MM.1S (cell line): ENCODE data around the gene RPTOR.

Experiments
- DNase-seq: peaks from one replicate; pipeline ENCODE4 v3.0.0-alpha.2; 2015
- H2AFZ ChIP-seq: fragments of 300-600 bp; sonication (generic); 2 replicates; pipeline ENCODE4 v1.6.0; 2016; ENCODE audit warnings: antibody characterized with exemption, low read length
- H3F3A ChIP-seq: fragments of 300-600 bp; sonication (generic); 2 replicates; pipeline ENCODE4 v1.6.1; 2016; ENCODE audit warnings: mild to moderate bottlenecking, antibody characterized with exemption, low read length, moderate library complexity, mixed read lengths; ENCODE audit not compliant: insufficient read depth
- H3K27ac ChIP-seq: fragments of 300-600 bp; sonication (generic); 2 replicates; pipeline ENCODE4 v1.5.1; 2016; ENCODE audit warnings: mild to moderate bottlenecking, low read length
- H3K27me3 ChIP-seq: fragments of 300-600 bp; sonication (generic); replicated peaks from 2 replicates; pipeline ENCODE4 v1.6.0; 2016; ENCODE audit warnings: low read length; ENCODE audit not compliant: insufficient read depth
- H3K36me3 ChIP-seq: fragments of 300-600 bp; sonication (generic); replicated peaks from 2 replicates; pipeline ENCODE4 v1.6.1; 2016; ENCODE audit warnings: mild to moderate bottlenecking, low read length, mixed read lengths; ENCODE audit not compliant: insufficient read depth
- H3K4me1 ChIP-seq: fragments of 300-600 bp; sonication (generic); 2 replicates; pipeline ENCODE4 v1.6.1; 2016; ENCODE audit warnings: low read length, mixed read lengths
- H3K4me2 ChIP-seq: fragments of 300-600 bp; sonication (generic); 2 replicates; pipeline ENCODE4 v1.6.0; 2016; ENCODE audit warnings: low read depth, low read length
- H3K4me3 ChIP-seq: fragments of 300-600 bp; sonication (generic); 2 replicates; pipeline ENCODE4 v1.5.1; 2016; ENCODE audit warnings: low read length, mixed read lengths
- H3K79me2 ChIP-seq: fragments of 300-600 bp; sonication (generic); 2 replicates; pipeline ENCODE4 v1.6.1; 2016; ENCODE audit warnings: mixed run types, low read length, mixed read lengths
- H3K9ac ChIP-seq: fragments of 300-600 bp; sonication (generic); 2 replicates; pipeline ENCODE4 v1.6.1; 2016; ENCODE audit warnings: low read length, mixed read lengths
- H3K9me2 ChIP-seq: fragments of 300-600 bp; sonication (generic); replicated peaks from 2 replicates; pipeline ENCODE4 v1.6.1; 2016; ENCODE audit warnings: mild to moderate bottlenecking, low read length, mixed read lengths; ENCODE audit not compliant: insufficient read depth
- H3K9me3 ChIP-seq: fragments of 300-600 bp; sonication (generic); replicated peaks from 2 replicates; pipeline ENCODE4 v1.6.1; 2016; ENCODE audit warnings: mild to moderate bottlenecking, low read length, mixed read lengths; ENCODE audit not compliant: insufficient read depth
- H4K20me1 ChIP-seq: fragments of 300-600 bp; sonication (generic); 2 replicates; pipeline ENCODE4 v1.6.1; 2016; ENCODE audit warnings: mild to moderate bottlenecking, low read length, moderate library complexity, mixed read lengths; ENCODE audit not compliant: insufficient read depth
- EZH2 ChIP-seq: fragments of 300-600 bp; sonication (generic); optimal IDR thresholded peaks from 2 replicates; pipeline ENCODE3; 2017; ENCODE audit warnings: low read depth, mild to moderate bottlenecking, antibody characterized with exemption, low read length, mixed read lengths
- EZH2phosphoT487 ChIP-seq: fragments of 300-600 bp; sonication (generic); IDR thresholded peaks from 2 replicates; pipeline ENCODE4 v1.6.1; 2018; ENCODE audit warnings: antibody characterized with exemption, low read length
- TF ChIP-seq, protein P1 (sequence below): fragments of 300-600 bp; sonication (generic); IDR thresholded peaks from 2 replicates; pipeline ENCODE4 v1.5.1; 2016; ENCODE audit warnings: antibody characterized with exemption, low read length, mixed read lengths

Gene RPTOR

DNA sequence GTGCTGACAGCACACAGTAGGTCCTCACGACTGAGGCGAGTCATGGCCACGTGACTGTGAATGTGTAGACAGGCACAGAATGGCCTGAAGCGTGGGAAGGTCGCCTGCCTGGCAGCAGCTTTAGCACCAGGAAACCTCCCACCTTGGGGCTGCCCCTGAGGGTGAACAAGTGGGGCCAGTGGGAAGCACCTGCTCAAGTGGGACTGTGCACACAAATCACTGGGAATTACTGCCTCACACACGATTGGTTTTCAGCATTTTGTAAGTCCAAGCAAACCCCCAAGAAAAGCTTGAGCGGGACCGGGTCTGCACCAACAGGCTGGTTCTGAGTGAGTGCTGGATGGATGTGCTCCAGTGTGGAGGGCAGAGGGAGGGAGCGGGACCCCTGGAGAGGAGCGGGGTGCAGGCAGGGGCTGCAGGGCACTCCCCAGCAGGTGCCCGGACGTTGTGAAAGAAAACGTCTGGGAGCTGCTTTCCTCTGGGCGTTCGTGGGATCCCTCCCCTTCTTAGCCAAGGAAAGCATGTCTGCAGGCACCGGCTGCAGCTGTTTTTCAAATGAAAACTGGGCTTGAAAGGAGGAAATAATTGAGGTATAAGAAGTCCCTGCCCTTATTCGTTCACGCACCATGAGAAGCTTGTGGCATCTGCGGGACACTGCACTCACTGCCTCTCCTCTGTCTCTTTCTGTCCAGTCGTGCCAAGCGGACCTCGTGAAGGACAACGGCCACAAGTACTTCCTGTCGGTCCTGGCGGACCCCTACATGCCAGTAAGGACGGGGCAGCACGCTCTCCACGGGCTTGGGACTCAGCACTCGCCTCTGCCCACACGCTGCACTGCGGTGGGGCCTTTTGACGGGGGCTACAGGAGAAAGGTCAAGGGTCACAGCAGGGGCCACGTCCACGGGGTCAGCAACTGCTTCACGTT lies 335.3 kb downstream of the RPTOR start:
- H3F3A ChIP-seq = no peaks in the 10 kb centered on the region
- no peaks in the 10 kb centered on the region for H3K9me2 ChIP-seq
- no peak overlapping the region for H3K4me3 ChIP-seq
- no peaks in the 10 kb centered on the region for H4K20me1 ChIP-seq
- no peaks in the 10 kb centered on the region for H3K27me3 ChIP-seq
- no peak overlapping the region for H3K27ac ChIP-seq
- H3K79me2 ChIP-seq = no peaks in the 10 kb centered on the region
- no peak overlapping the region for H2AFZ ChIP-seq
- no peak for DNase-seq
- H3K9ac ChIP-seq = no peak overlapping the region
- no peaks in the 10 kb centered on the region for H3K36me3 ChIP-seq
- H3K4me2 ChIP-seq = no peak overlapping the region
- H3K4me1 ChIP-seq = no peaks in the 10 kb centered on the region
- TF ChIP-seq EZH2phosphoT487 = no peak
- TF ChIP-seq, protein P1, sequence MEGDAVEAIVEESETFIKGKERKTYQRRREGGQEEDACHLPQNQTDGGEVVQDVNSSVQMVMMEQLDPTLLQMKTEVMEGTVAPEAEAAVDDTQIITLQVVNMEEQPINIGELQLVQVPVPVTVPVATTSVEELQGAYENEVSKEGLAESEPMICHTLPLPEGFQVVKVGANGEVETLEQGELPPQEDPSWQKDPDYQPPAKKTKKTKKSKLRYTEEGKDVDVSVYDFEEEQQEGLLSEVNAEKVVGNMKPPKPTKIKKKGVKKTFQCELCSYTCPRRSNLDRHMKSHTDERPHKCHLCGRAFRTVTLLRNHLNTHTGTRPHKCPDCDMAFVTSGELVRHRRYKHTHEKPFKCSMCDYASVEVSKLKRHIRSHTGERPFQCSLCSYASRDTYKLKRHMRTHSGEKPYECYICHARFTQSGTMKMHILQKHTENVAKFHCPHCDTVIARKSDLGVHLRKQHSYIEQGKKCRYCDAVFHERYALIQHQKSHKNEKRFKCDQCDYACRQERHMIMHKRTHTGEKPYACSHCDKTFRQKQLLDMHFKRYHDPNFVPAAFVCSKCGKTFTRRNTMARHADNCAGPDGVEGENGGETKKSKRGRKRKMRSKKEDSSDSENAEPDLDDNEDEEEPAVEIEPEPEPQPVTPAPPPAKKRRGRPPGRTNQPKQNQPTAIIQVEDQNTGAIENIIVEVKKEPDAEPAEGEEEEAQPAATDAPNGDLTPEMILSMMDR = no peak
- TF ChIP-seq EZH2 = no peak
- H3K9me3 ChIP-seq = no peaks in the 10 kb centered on the region

DNA sequence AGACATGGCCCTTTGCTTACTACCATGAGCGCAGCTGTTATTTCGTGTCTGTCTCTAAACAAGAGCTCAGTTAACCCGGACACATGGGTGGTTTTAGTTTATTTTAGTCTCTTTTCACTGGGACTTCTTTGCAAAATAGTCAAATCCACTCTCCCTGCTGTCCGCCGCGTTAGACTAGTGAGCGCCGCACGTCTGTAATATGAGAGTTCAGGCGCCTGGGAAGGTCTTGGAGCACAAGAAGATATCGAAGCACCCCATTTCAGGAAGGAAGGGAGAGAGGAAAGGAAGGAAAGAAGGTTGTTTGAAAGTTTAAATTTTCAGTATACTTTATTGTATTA lies 336.0 kb downstream of the RPTOR start:
- no peaks in the 10 kb centered on the region for H3F3A ChIP-seq
- H3K9me2 ChIP-seq = no peaks in the 10 kb centered on the region
- no peak overlapping the region for H3K4me3 ChIP-seq
- no peaks in the 10 kb centered on the region for H3K9me3 ChIP-seq
- no peaks in the 10 kb centered on the region for H4K20me1 ChIP-seq
- H2AFZ ChIP-seq = no peak overlapping the region
- no peaks in the 10 kb centered on the region for H3K79me2 ChIP-seq
- no peaks in the 10 kb centered on the region for H3K4me1 ChIP-seq
- TF ChIP-seq, protein P1 = no peak
- no peak for TF ChIP-seq EZH2phosphoT487
- TF ChIP-seq EZH2 = no peak
- no peak overlapping the region for H3K4me2 ChIP-seq
- no peak overlapping the region for H3K27ac ChIP-seq
- no peaks in the 10 kb centered on the region for H3K27me3 ChIP-seq
- H3K36me3 ChIP-seq = no peaks in the 10 kb centered on the region
- no peak for DNase-seq
- no peak overlapping the region for H3K9ac ChIP-seq

DNA sequence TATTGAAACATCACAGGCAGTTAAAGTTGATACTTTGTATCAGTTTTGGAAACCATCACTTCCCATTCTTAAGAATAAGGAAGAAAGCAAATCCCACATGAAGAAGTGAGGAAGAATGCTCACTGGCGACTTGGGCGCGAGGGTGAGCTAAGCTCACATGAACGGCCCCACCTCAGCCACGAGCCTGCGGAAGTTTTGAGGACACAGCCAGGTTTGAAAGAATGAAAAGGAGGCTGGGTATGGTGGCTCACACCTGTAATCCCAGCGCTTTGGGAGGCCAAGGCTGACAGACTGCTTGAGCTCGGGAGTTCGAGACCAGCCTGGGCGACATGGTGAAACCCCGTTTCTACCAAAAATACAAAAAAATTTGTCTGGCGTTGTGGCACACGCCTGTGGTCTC lies 336.7 kb downstream of the RPTOR start:
- Histone ChIP-seq H3K4me1 (no peaks in the 10 kb centered on the region), H3K27me3 (no peaks in the 10 kb centered on the region), H3K9me2 (no peaks in the 10 kb centered on the region), H3K9me3 (no peaks in the 10 kb centered on the region), H3K27ac (no peak overlapping the region), H3K36me3 (no peaks in the 10 kb centered on the region), H3K4me2 (no peak overlapping the region), H4K20me1 (no peaks in the 10 kb centered on the region), H3F3A (no peaks in the 10 kb centered on the region), H3K4me3 (no peak overlapping the region), H2AFZ (no peak overlapping the region), H3K79me2 (no peaks in the 10 kb centered on the region), H3K9ac (no peak overlapping the region)
- TF ChIP-seq EZH2phosphoT487 = no peak
- TF ChIP-seq EZH2 = no peak
- TF ChIP-seq, protein P1 = no peak
- DNase-seq = no peak
